ENCODE results near the gene ITPRID2. TPM values are rescaled to one million over a fixed set of nuclear protein-coding genes. Genes with fewer than 3 reads are reported as not detected.

The ITPRID2 gene
- total and polyA plus RNA-seq, 4 donors, result 59.5 to 167 (median 112) TPM

DNA sequence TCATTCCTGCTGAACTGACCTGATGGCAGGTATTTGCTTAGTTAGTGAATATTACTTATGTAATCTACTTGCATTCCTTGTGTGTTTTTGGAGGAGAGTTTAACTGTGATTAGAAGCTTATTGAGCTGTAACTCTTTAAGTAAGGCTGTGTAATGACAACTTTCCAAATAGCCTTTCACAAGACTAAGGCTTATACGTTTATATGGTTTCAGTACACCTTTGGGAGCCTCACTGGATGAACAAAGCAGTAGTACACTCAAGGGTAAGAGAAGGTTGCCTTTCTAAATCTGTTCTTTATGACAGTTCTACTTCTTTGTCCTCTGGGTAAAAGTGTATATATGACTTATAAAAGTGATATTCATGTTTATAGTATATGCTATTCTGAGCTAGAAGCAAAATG lies 4.3 kb downstream of the ITPRID2 start:
- Histone ChIP-seq H3K36me3 (ENCODE audit: control insufficient read depth in 4 of 4, insufficient read depth in 4 of 4, low read length in 4 of 4) (peaks cover 3 to 15% (median 12%) of the 10 kb centered on the region in 4 donors), H3K9ac (ENCODE audit: insufficient read depth in 1 of 2, low read length in 2 of 2) (no peak overlapping the region), H3K27ac (ENCODE audit: low read depth in 1 of 2, low read length in 1 of 2) (no peak overlapping the region), H3K9me3 (ENCODE audit: control insufficient read depth in 4 of 4, insufficient read depth in 3 of 4, low read length in 3 of 4) (no peaks in the 10 kb centered on the region), H3K4me3 (no peak overlapping the region), H3K27me3 (ENCODE audit: control insufficient read depth in 3 of 3, insufficient read depth in 3 of 3, low read length in 2 of 3) (no peaks in the 10 kb centered on the region), H3K4me1 (ENCODE audit: control insufficient read depth in 5 of 5, insufficient read depth in 5 of 5, low read length in 5 of 5) (peaks cover 2 to 26% (median 9%) of the 10 kb centered on the region in 5 donors)
- WGBS, 2 donors, result 26 to 34% methylated on average over 1 of the region's 1 CpG
- ATAC-seq (ENCODE audit: insufficient read depth, low FRiP score) (no peak), DNase-seq (no peak)
- TF ChIP-seq, protein P1, sequence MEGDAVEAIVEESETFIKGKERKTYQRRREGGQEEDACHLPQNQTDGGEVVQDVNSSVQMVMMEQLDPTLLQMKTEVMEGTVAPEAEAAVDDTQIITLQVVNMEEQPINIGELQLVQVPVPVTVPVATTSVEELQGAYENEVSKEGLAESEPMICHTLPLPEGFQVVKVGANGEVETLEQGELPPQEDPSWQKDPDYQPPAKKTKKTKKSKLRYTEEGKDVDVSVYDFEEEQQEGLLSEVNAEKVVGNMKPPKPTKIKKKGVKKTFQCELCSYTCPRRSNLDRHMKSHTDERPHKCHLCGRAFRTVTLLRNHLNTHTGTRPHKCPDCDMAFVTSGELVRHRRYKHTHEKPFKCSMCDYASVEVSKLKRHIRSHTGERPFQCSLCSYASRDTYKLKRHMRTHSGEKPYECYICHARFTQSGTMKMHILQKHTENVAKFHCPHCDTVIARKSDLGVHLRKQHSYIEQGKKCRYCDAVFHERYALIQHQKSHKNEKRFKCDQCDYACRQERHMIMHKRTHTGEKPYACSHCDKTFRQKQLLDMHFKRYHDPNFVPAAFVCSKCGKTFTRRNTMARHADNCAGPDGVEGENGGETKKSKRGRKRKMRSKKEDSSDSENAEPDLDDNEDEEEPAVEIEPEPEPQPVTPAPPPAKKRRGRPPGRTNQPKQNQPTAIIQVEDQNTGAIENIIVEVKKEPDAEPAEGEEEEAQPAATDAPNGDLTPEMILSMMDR (IDR thresholded peaks at IDR 0.05; ENCODE audit: control extremely low read depth, extremely low read depth), result no peak

DNA sequence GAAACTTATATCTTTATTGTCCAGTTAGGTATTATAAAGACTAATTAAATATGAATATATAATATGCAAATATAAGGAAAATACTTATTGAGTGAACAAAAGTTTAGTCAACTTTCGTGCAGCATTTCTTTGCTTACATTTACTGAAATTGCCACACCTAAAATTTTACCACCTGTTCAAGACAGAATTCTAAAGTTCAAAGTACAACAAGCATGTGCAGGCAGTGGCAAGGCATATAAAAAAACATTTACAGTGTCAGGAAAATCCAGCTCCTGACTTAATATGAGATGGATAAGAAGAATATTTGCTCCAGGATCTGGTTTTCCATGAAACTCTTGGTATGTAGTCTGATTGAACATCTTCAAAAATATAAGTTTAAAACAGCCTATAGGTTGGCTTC lies 4.8 kb downstream of the ITPRID2 start:
- Histone ChIP-seq H3K27ac (ENCODE audit: low read depth in 1 of 2, low read length in 1 of 2) (no peak overlapping the region), H3K4me3 (no peak overlapping the region)
- 62 to 80% methylated on average over 1 of the region's 1 CpG for WGBS, 2 donors

DNA sequence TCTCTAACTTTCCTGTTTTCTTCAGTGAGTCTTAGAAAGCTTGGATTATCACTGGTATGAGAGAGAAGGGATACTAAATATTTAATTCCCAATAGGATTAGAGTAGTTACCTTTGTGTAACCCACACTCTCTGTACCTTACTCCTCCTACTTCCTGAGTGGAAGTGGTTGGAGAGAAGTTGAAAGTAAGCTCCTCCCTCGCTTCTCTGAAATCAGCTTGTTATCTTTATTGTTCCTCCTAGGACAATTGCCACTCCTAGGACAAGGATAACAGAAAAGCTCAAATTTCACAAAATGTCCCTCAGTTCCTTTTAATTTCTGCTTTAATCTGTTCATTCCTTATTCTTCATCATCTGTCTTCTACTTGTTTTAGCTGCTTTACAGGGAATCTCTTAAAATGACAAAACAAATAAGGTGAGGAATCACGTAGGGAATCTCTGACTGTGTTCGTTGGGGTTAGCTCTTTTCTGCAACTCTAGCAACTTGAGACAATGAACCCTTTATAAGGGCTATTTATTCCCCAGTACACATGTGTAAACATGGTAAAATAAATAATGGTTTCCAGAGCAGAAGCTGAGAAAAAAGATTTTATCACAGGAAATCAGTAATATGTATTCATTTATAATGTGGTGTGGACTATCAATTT lies 8.6 kb downstream of the ITPRID2 start:
- TF ChIP-seq, protein P1 (IDR thresholded peaks at IDR 0.05; ENCODE audit: control extremely low read depth, extremely low read depth), result no peak
- no peaks in the 10 kb centered on the region for H3K27me3 ChIP-seq (ENCODE audit: control insufficient read depth in 3 of 3, insufficient read depth in 3 of 3, low read length in 2 of 3)
- no peaks in the 10 kb centered on the region for H3K9me3 ChIP-seq (ENCODE audit: control insufficient read depth in 4 of 4, insufficient read depth in 3 of 4, low read length in 3 of 4)
- H3K4me3 ChIP-seq, result no peak overlapping the region
- ATAC-seq (ENCODE audit: insufficient read depth, low FRiP score), result no peak
- DNase-seq, result no peak
- 48 to 49% methylated on average over 3 of the region's 3 CpGs for WGBS, 2 donors
- H3K4me1 ChIP-seq (ENCODE audit: control insufficient read depth in 5 of 5, insufficient read depth in 5 of 5, low read length in 5 of 5), result peaks cover 0 to 9% (median 3%) of the 10 kb centered on the region in 5 donors
- peaks cover 8 to 42% (median 23%) of the 10 kb centered on the region in 4 donors for H3K36me3 ChIP-seq (ENCODE audit: control insufficient read depth in 4 of 4, insufficient read depth in 4 of 4, low read length in 4 of 4)
- H3K9ac ChIP-seq (ENCODE audit: insufficient read depth in 1 of 2, low read length in 2 of 2), result no peak overlapping the region
- no peak overlapping the region for H3K27ac ChIP-seq (ENCODE audit: low read depth in 1 of 2, low read length in 1 of 2)

More for the DNA sequence above, 4.8 kb downstream of the ITPRID2 start:
- H3K9me3 ChIP-seq (ENCODE audit: control insufficient read depth in 4 of 4, insufficient read depth in 3 of 4, low read length in 3 of 4), result no peaks in the 10 kb centered on the region
- TF ChIP-seq, protein P1 (IDR thresholded peaks at IDR 0.05; ENCODE audit: control extremely low read depth, extremely low read depth), result no peak
- H3K4me1 ChIP-seq (ENCODE audit: control insufficient read depth in 5 of 5, insufficient read depth in 5 of 5, low read length in 5 of 5), result peaks cover 2 to 22% (median 9%) of the 10 kb centered on the region in 5 donors
- no peaks in the 10 kb centered on the region for H3K27me3 ChIP-seq (ENCODE audit: control insufficient read depth in 3 of 3, insufficient read depth in 3 of 3, low read length in 2 of 3)
- no peak overlapping the region for H3K9ac ChIP-seq (ENCODE audit: insufficient read depth in 1 of 2, low read length in 2 of 2)
- H3K36me3 ChIP-seq (ENCODE audit: control insufficient read depth in 4 of 4, insufficient read depth in 4 of 4, low read length in 4 of 4), result peaks cover 3 to 19% (median 14%) of the 10 kb centered on the region in 4 donors
- ATAC-seq (ENCODE audit: insufficient read depth, low FRiP score), result no peak
- DNase-seq, result no peak

Measured in lung (tissue), 12 donors.